BLaER1 treated with 17β-estradiol and CSF1 and Interleukin-3, amounts not matched to agents 10 nM and 100 nM (cell line): ENCODE data around the gene SGIP1.
A peak's percentile ranks its signal among the peaks of the same experiment; 100 is the strongest.
"Not testable (repeated sequence)": the region's sequence is repeated elsewhere in the genome, so short reads cannot be mapped to it uniquely, and the experiment has no call there.

Experiments
- H3K27ac ChIP-seq, 11 experiments: shearing (Covaris generic); formaldehyde crosslinking; 2 replicates each; pipeline ENCODE4 v1.8.1; 2022
- H3K27me3 ChIP-seq, 11 experiments: shearing (Covaris generic); formaldehyde crosslinking; 2 replicates each; pipeline ENCODE4 v1.8.1; 2022
- H3K36me3 ChIP-seq, 11 experiments: shearing (Covaris generic); formaldehyde crosslinking; 2 replicates each; pipeline ENCODE4 v1.8.1; 2022
- H3K4me1 ChIP-seq, 10 experiments: shearing (Covaris generic); formaldehyde crosslinking; 2 replicates each; pipeline ENCODE4 v1.8.1; 2022
- H3K4me2 ChIP-seq, 11 experiments: shearing (Covaris generic); formaldehyde crosslinking; 2 replicates each; pipeline ENCODE4 v1.8.1; 2022
- H3K4me3 ChIP-seq, 10 experiments: shearing (Covaris generic); formaldehyde crosslinking; 2 replicates each; pipeline ENCODE4 v1.8.1; 2022
- H3K9ac ChIP-seq, 11 experiments: shearing (Covaris generic); formaldehyde crosslinking; 2 replicates each; pipeline ENCODE4 v1.8.1; 2022
- H3K9me3 ChIP-seq, 11 experiments: shearing (Covaris generic); formaldehyde crosslinking; replicated peaks in 1 of 11; 2 replicates each; pipeline ENCODE4 v1.8.1; 2022
- H4K20me1 ChIP-seq, 11 experiments: shearing (Covaris generic); formaldehyde crosslinking; 2 replicates each; pipeline ENCODE4 v1.8.1; 2022
- Cebpa-rat ChIP-seq, 11 experiments: shearing (Covaris generic); IDR thresholded peaks; 2 replicates each; pipeline ENCODE4 v1.8.1; 2022

SGIP1 gene

GRCh38 chr1:66788231-66788939, 254.4 kb downstream of the SGIP1 start:
- no peaks in the 10 kb centered on the region for H3K9me3 ChIP-seq
- no peak overlapping the region for H3K4me3 ChIP-seq
- H3K27me3 ChIP-seq: no peaks in the 10 kb centered on the region
- TF ChIP-seq Cebpa-rat (IDR thresholded peaks at IDR 0.05): no peak
- H3K9ac ChIP-seq: no peak overlapping the region
- H3K27ac ChIP-seq: no peak overlapping the region
- H3K4me2 ChIP-seq: peak overlapping the region in 8 of 11 experiments; percentile 11 to 69 (median 36); a peak in 11 of 22 replicates
- peaks cover 0 to 16% (median 8%) of the 10 kb centered on the region in 10 experiments; a peak in 9 of 20 replicates for H3K4me1 ChIP-seq
- no peaks in the 10 kb centered on the region for H4K20me1 ChIP-seq
- no peaks in the 10 kb centered on the region for H3K36me3 ChIP-seq

DNA sequence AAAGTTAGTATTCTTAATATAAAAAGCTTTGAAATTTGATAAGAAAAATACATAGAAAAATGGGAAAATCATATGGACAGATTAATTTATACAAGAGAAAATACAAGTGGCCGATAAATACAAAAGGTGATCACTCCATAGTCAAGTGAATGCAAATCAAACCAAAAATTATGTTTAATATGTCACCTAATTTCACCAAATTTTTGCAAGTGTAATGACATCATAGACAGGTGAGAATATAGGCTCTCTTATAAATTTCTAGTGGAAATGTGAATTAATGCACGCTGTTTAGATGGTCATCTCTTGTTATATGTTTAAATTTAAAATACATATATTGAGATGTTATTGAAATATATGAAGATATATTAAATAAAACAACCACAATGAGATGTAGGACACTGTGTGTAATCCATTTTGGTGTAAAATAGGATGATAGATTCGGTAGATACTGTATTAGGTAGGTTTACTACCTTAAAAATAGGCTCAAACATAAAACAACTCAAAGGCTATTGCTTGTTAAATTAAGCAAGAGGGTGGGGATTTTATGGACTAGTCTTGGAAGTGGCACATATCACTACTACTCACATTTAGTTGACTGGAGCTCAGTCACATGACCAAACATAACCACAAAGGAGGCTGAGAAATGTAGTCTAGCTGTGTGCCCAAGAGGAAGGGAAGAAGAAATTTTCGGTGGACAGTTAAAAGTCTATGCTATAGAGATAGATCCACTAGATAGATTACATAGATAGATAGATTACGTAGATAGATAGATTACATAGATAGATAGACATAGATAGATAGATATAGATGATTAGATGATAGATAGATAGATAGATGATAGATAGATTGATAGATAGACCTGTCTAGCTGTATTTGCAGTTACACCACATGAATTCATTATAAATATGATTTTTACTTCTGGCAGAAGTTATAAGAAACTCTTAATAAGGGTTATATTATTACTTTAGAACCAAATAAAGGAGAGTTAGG, 258.0 kb downstream of the SGIP1 start:
- no peak for TF ChIP-seq Cebpa-rat (IDR thresholded peaks at IDR 0.05)
- no peak overlapping the region for H3K27ac ChIP-seq
- no peaks in the 10 kb centered on the region for H3K27me3 ChIP-seq
- H3K36me3 ChIP-seq: no peaks in the 10 kb centered on the region
- H3K4me2 ChIP-seq: no peak overlapping the region
- H3K4me3 ChIP-seq: no peak overlapping the region
- H3K4me1 ChIP-seq: peaks cover 0 to 16% (median 8%) of the 10 kb centered on the region in 10 experiments; a peak in 9 of 20 replicates
- H3K9ac ChIP-seq: no peak overlapping the region
- peaks cover 0 to 6% (median 0%) of the 10 kb centered on the region in 11 experiments; a peak in 3 of 22 replicates for H3K9me3 ChIP-seq
- no peaks in the 10 kb centered on the region for H4K20me1 ChIP-seq

DNA sequence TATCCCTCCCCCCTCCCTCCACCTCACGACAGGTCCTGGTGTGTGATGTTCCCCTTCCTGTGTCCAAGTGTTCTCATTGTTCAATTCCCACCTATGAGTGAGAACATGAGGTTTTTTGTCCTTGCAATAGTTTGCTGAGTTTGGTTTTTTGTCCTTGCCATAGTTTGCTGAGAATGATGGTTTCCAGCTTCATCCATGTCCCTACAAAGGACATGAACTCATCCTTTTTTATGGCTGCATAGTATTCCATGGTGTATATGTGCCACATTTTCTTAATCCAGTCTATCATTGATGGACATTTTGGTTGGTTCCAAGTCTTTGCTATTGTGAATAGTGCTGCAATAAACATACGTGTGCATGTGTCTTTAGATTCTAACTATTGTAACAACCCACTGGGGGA, 261.9 kb downstream of the SGIP1 start:
- not testable (repeated sequence) for H4K20me1 ChIP-seq, H3K4me2 ChIP-seq, H3K27ac ChIP-seq, H3K9ac ChIP-seq, H3K9me3 ChIP-seq, H3K4me1 ChIP-seq, H3K4me3 ChIP-seq, H3K27me3 ChIP-seq, H3K36me3 ChIP-seq
